Thyroid gland (tissue), 4 donors: Measurements from ENCODE around the gene KRT36. TPM values are rescaled to one million over a fixed set of nuclear protein-coding genes. Genes with fewer than 3 reads are reported as not detected.

Experiments
- DNase-seq, 2 donors: peaks; one replicate each; pipeline ENCODE4 v3.0.0-alpha.2; 2019
- H3K27ac ChIP-seq, 3 donors: fragments of 200-600 bp; sonication (generic); 1 replicate in 2 of 3; 2 replicates in 1 of 3; pipeline ENCODE4 v1.5.1; 2016 to 2019; ENCODE audit warnings: mild to moderate bottlenecking in 1 of 3, moderate library complexity in 1 of 3
- H3K27me3 ChIP-seq: fragments of 200-600 bp; sonication (generic); one replicate; pipeline ENCODE4 v1.5.1; 2019
- H3K36me3 ChIP-seq, 2 donors: fragments of 200-600 bp; sonication (generic); one replicate each; pipeline ENCODE4 v1.5.1; 2016 to 2019
- H3K4me1 ChIP-seq, 2 donors: fragments of 200-600 bp; sonication (generic); one replicate each; pipeline ENCODE4 v1.5.1; 2017 to 2019
- H3K4me3 ChIP-seq, 3 donors: fragments of 200-600 bp; sonication (generic); replicated peaks in 1 of 3; 1 replicate in 2 of 3; 2 replicates in 1 of 3; pipeline ENCODE4 v1.5.1; 2016; ENCODE audit warnings: mild to moderate bottlenecking in 1 of 3
- H3K9me3 ChIP-seq: fragments of 200-600 bp; sonication (generic); one replicate; pipeline ENCODE4 v1.5.1; 2017
- POLR2A ChIP-seq, 2 donors: fragments of 450-650 bp; IDR thresholded peaks; one replicate each; pipeline ENCODE4 v1.6.1; 2017; ENCODE audit warnings: antibody characterized with exemption in 2 of 2, mild to moderate bottlenecking in 2 of 2, moderate library complexity in 1 of 2
- WGBS, 2 donors: methylation state at CpG; one replicate each; pipeline ENCODE4 v1.1.5; 2017; 5-methylcytosine and 5-hydroxymethylcytosine counted together
- intact Hi-C: fragments of 100-400 bp; cut with DNase I; formaldehyde crosslinking; loops from one replicate; pipeline ENCODE4 v1.15.1; 2023
- total RNA-seq, 4 donors: library from RNA; depleted of rRNA; stranded (reverse); fragments of >200 nt; gene quantifications; one replicate each; pipeline ENCODE4 v1.2.3, GENCODE V29; 2016
- TF ChIP-seq, protein P1 (sequence below), 6 experiments: fragments of 200-600 bp in 3 of 6; fragments of 450-650 bp in 3 of 6; sonication (generic) in 3 of 6; IDR thresholded peaks; one replicate each; pipeline ENCODE4 v1.5.1; 2016 to 2019; ENCODE audit warnings: antibody characterized with exemption in 6 of 6, mild to moderate bottlenecking in 2 of 6, inconsistent platforms in 1 of 6, moderate library complexity in 1 of 6

Gene KRT36
- total RNA-seq, 4 donors from 2014 or later = not detected

DNA sequence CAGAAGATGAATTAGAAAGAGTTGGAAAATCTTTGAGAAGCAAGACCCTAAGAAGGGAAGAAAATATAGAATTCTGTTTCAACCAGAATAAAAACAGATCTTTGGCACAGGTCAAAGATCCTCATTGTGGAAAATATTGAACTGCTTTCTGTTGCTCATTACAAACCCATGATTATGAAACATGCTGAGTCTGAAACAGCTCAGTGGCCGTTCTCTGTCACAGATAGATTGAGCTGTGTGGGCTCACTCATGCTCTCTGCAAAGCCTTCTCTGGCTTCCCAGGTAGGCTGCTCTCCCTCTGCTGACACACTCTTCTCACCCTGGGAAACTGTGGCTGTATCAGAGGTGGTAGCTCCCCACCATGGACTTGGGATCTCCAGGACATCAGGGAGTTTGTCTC is 45.5 kb downstream of the KRT36 start:
- intact Hi-C loops = no loop called here
- H3K9me3 ChIP-seq = no peaks in the 10 kb centered on the region
- no peak overlapping the region for H3K27ac ChIP-seq
- H3K4me3 ChIP-seq = no peak overlapping the region
- no peak for TF ChIP-seq POLR2A (IDR thresholded peaks at IDR 0.05)
- TF ChIP-seq, protein P1, sequence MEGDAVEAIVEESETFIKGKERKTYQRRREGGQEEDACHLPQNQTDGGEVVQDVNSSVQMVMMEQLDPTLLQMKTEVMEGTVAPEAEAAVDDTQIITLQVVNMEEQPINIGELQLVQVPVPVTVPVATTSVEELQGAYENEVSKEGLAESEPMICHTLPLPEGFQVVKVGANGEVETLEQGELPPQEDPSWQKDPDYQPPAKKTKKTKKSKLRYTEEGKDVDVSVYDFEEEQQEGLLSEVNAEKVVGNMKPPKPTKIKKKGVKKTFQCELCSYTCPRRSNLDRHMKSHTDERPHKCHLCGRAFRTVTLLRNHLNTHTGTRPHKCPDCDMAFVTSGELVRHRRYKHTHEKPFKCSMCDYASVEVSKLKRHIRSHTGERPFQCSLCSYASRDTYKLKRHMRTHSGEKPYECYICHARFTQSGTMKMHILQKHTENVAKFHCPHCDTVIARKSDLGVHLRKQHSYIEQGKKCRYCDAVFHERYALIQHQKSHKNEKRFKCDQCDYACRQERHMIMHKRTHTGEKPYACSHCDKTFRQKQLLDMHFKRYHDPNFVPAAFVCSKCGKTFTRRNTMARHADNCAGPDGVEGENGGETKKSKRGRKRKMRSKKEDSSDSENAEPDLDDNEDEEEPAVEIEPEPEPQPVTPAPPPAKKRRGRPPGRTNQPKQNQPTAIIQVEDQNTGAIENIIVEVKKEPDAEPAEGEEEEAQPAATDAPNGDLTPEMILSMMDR (IDR thresholded peaks at IDR 0.05) = no peak
- H3K27me3 ChIP-seq = no peaks in the 10 kb centered on the region
- no peak for DNase-seq
- H3K36me3 ChIP-seq = no peaks in the 10 kb centered on the region
- 63 to 92% methylated on average over 1 of the region's 1 CpG for WGBS, 2 donors
- no peaks in the 10 kb centered on the region for H3K4me1 ChIP-seq

DNA sequence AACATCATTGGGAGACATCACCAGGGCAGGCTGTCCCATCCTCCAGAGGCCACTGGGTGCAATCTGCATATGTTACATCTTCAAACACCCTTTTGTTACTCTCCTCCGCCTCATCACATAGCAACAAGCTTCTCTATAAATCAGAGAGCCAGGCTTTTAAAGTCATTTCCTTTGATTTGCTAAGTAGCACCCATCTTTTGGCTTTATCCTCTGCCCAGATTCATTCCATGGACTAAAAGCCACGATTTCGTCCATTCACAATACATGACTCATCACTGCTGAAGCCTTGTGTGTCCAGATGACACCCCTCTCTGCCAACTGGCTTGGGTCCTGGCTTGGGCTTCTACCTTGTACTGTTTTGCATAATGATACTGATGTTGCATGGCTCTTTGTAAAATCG is 47.0 kb downstream of the KRT36 start:
- intact Hi-C loops = no loop called here
- Histone ChIP-seq H3K27me3 (no peaks in the 10 kb centered on the region), H3K4me1 (no peaks in the 10 kb centered on the region), H3K4me3 (no peak overlapping the region), H3K27ac (no peak overlapping the region), H3K36me3 (no peaks in the 10 kb centered on the region), H3K9me3 (no peaks in the 10 kb centered on the region)
- no peak for DNase-seq
- TF ChIP-seq POLR2A (IDR thresholded peaks at IDR 0.05) = no peak
- TF ChIP-seq, protein P1 (IDR thresholded peaks at IDR 0.05) = no peak
- 88 to 91% methylated on average over 4 of the region's 4 CpGs for WGBS, 2 donors

DNA sequence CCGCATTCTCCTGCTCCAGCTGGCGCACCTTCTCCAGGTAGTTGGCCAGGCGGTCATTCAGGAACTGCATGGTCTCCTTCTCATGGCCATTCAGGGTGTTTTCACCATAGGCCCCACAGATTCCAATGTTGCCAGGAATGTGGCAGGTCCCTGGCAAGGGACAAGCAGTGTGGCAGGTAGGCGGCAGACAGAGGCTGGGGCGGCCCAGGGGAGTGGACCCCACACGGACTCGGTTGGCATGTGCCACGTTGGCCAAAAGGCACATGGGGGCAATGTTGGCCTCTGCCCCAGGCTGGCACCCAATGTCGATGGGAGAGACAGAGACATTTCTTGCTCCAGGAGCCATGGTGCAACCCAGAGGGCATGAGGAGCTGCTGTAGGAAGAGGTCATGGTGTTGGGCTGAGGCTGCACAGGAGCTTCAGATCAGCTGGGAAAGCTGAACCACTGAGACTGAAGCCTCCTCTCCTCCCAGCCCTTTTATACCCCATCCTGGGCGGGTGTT is 49.1 kb downstream of the KRT36 start, which contains the start of gene KRT38:
Gene KRT38 (minus strand): TSS at position 453 of the 503 bp plus-strand sequence. CDS start 62 bp downstream, at position 391.
- Histone ChIP-seq H3K36me3 (no peaks in the 10 kb centered on the region), H3K4me1 (no peaks in the 10 kb centered on the region), H3K27me3 (no peaks in the 10 kb centered on the region), H3K4me3 (no peak within 1 kb of the TSS), H3K9me3 (no peaks in the 10 kb centered on the region), H3K27ac (no peak within 1 kb of the TSS)
- TF ChIP-seq POLR2A (IDR thresholded peaks at IDR 0.05) = no peak
- WGBS, 2 donors = 92 to 99% methylated on average over 10 of the region's 10 CpGs
- no peak for DNase-seq
- intact Hi-C loops = no loop called here

DNA sequence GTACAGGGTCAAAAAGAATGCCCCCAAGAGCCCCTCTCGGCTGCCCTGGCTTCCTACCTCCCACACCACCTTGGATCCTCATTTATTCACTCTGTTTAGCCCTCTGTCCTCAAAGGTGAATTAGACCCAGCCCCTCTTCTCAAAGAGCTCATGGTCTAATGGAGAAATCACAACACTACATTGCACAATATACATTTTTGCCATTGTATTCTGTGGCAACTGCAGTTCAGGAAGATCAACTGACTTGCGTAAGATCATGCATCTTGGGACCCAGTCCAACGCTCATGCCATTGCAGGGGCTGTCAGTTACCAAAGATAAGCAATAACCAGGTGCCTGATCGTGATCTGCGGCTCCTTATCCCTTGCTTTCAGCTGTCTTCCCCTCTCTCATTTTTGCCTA is 50.3 kb downstream of the KRT36 start:
- Histone ChIP-seq H3K4me1 (no peaks in the 10 kb centered on the region), H3K4me3 (no peak overlapping the region), H3K27ac (no peak overlapping the region), H3K9me3 (no peaks in the 10 kb centered on the region), H3K36me3 (no peaks in the 10 kb centered on the region), H3K27me3 (no peaks in the 10 kb centered on the region)
- TF ChIP-seq POLR2A (IDR thresholded peaks at IDR 0.05) = no peak
- TF ChIP-seq, protein P1 (IDR thresholded peaks at IDR 0.05) = no peak
- WGBS, 2 donors = 71 to 85% methylated on average over 4 to 5 of the region's 5 CpGs
- DNase-seq = no peak
- intact Hi-C loops = no loop called here

DNA sequence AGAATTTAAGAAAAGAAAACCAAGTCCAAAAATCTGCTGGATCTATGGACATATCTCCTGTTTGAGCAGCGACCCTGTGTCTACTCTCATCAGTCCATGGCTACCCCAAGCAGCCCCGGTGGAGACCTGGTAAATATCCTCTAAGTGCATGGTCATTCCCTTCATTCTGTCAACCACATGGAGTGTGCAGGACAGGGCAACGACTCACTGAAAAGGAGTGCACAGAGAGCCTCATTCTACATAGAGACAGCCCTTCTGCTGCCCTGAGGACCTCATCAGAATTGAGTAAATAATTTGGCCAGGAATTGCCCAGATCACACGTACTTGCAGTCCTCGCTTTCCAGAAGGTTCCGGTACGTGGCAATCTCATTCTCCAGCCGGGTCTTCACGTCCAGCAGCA is 51.9 kb downstream of the KRT36 start:
- H3K4me3 ChIP-seq = no peak overlapping the region
- no peaks in the 10 kb centered on the region for H3K36me3 ChIP-seq
- intact Hi-C loops = no loop called here
- WGBS, 2 donors = 84 to 87% methylated on average over 9 of the region's 9 CpGs
- H3K9me3 ChIP-seq = no peaks in the 10 kb centered on the region
- TF ChIP-seq, protein P1 (IDR thresholded peaks at IDR 0.05) = no peak
- no peaks in the 10 kb centered on the region for H3K27me3 ChIP-seq
- H3K27ac ChIP-seq = no peak overlapping the region
- H3K4me1 ChIP-seq = no peaks in the 10 kb centered on the region
- no peak for DNase-seq

DNA sequence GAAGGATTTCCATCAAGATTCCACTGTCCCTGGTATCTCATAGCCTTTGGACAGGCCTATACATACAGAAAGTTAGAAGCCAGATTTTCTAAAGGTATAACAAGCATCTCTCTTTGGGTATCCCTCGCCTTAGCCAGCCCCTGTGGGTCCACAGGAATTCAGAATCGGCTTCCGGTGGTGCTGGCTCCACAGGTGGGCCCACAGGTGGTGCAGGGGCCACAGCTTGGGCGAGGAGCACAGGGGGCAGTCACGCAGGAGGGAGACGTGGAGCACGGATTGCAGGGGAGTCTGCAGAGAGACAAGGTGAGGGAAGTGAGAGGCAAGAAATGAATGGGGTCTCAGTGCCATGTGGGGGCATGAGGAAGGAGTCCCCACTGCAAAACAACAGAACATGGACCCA is 52.5 kb downstream of the KRT36 start:
- Histone ChIP-seq H3K36me3 (no peaks in the 10 kb centered on the region), H3K4me3 (no peak overlapping the region), H3K9me3 (no peaks in the 10 kb centered on the region), H3K4me1 (no peaks in the 10 kb centered on the region), H3K27me3 (no peaks in the 10 kb centered on the region), H3K27ac (no peak overlapping the region)
- WGBS, 2 donors = 88 to 90% methylated on average over 7 of the region's 7 CpGs
- no peak for DNase-seq
- intact Hi-C loops = no loop called here
- no peak for TF ChIP-seq POLR2A (IDR thresholded peaks at IDR 0.05)
- TF ChIP-seq, protein P1 (IDR thresholded peaks at IDR 0.05) = no peak
